Measurements from ENCODE around the gene CCDC187. TPM values are rescaled to one million over a fixed set of nuclear protein-coding genes. Genes with fewer than 3 reads are reported as not detected.

Gene CCDC187
- total RNA-seq, 1 experiment from 2014 or later = 2.7 TPM

GRCh38 chr9:136275655-136276429 is 28.1 kb downstream of the CCDC187 start:
- H3K27ac ChIP-seq = no peak overlapping the region
- no peaks in the 10 kb centered on the region for H3K9me2 ChIP-seq (ENCODE audit: insufficient read depth)
- no peaks in the 10 kb centered on the region for H3K36me3 ChIP-seq (ENCODE audit: low read depth)
- intact Hi-C loops (cut with micrococcal nuclease; ENCODE audit: unreplicated experiment) = no loop called here
- H4K20me1 ChIP-seq (ENCODE audit: insufficient read depth) = no peaks in the 10 kb centered on the region
- no peak overlapping the region for H3K4me3 ChIP-seq
- H3F3A ChIP-seq (ENCODE audit: insufficient read depth, low read depth) = no peaks in the 10 kb centered on the region
- H3K79me2 ChIP-seq (ENCODE audit: low read depth) = no peaks in the 10 kb centered on the region
- no peak overlapping the region for H2AFZ ChIP-seq
- TF ChIP-seq EZH2 (IDR thresholded peaks at IDR 0.05; ENCODE audit: low read depth) (no peak), CTCF (conservative IDR thresholded peaks at IDR 0.05) (no peak)
- CTCF ChIA-PET = no interaction called here
- H3K4me2 ChIP-seq = no peak overlapping the region
- no TSS peak for BruUV-seq (replicated peaks)
- peaks cover 85% of the 10 kb centered on the region for H3K27me3 ChIP-seq (ENCODE audit: insufficient read depth, low read depth)
- no peaks in the 10 kb centered on the region for H3K4me1 ChIP-seq (replicated peaks; ENCODE audit: insufficient read depth)
- POLR2A ChIA-PET (ENCODE audit: unreplicated experiment) = no interaction called here
- no peak for DNase-seq
- no peaks in the 10 kb centered on the region for H3K9me3 ChIP-seq (ENCODE audit: insufficient read depth, low read depth)

- no peak for DNase-seq
- Histone ChIP-seq H3K79me2 (ENCODE audit: low read depth) (no peaks in the 10 kb centered on the region), H3K36me3 (ENCODE audit: low read depth) (no peaks in the 10 kb centered on the region), H3K4me1 (replicated peaks; ENCODE audit: insufficient read depth) (no peaks in the 10 kb centered on the region), H3K4me2 (no peak overlapping the region), H4K20me1 (ENCODE audit: insufficient read depth) (no peaks in the 10 kb centered on the region), H3F3A (ENCODE audit: insufficient read depth, low read depth) (no peaks in the 10 kb centered on the region), H3K4me3 (no peak overlapping the region), H3K9me3 (ENCODE audit: insufficient read depth, low read depth) (no peaks in the 10 kb centered on the region), H3K27me3 (ENCODE audit: insufficient read depth, low read depth) (peaks cover 81% of the 10 kb centered on the region), H3K9me2 (ENCODE audit: insufficient read depth) (no peaks in the 10 kb centered on the region), H3K27ac (no peak overlapping the region), H2AFZ (no peak overlapping the region)
- intact Hi-C loops (cut with micrococcal nuclease; ENCODE audit: unreplicated experiment) = no loop called here
- no peak for TF ChIP-seq CTCF (conservative IDR thresholded peaks at IDR 0.05)
- no TSS peak for BruUV-seq (replicated peaks)
- CTCF ChIA-PET = no interaction called here
- POLR2A ChIA-PET (ENCODE audit: unreplicated experiment) = no interaction called here
Observed at GRCh38 chr9:136274786-136275654, 28.9 kb downstream of the CCDC187 start.

DNA sequence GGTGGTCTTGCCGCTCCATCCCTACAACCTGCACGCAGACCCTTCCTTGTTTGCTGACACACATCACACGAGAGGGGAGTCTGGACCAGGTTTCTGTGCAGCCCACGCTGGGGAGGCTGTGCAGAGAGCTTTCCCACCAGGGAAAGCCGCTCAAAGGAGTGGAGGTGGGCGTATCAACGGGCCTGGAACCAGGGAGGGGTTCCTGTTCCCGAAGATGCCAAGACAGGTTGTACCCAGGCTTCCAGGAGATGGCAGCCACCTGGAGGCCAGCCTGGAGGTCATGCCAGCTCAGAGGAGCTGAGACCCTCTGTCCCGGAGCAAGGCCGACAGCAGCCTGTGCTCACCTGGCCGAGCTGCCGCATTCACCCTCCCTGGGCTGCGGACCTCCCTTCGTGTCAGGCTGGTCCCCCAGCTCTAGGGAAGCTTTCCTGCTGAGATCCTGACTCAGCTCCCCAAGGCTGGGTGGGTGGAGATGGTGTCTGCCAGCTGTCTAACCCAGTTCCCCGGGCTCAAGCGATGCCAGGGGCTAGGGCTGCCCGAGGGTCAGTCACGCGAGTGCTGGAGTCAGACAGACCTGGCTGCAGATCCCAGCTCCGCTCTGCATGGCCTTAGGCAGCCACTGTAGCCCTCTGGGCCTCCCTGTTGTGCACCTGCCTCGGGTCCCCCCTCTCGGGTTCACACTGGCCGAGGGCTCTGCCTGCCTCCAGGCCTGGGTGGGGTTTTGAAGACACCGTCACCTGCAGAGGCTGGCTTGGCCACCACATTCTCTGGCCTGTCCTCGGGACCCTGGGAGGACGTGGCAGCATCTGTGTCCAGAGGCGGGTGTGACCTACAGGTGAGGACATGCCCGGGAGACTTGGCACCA is 29.7 kb downstream of the CCDC187 start:
- Histone ChIP-seq H3K36me3 (ENCODE audit: low read depth) (no peaks in the 10 kb centered on the region), H3K79me2 (ENCODE audit: low read depth) (no peaks in the 10 kb centered on the region), H3F3A (ENCODE audit: insufficient read depth, low read depth) (no peaks in the 10 kb centered on the region), H3K4me3 (no peak overlapping the region), H3K9me2 (ENCODE audit: insufficient read depth) (no peaks in the 10 kb centered on the region), H3K9me3 (ENCODE audit: insufficient read depth, low read depth) (no peaks in the 10 kb centered on the region), H3K27ac (no peak overlapping the region), H3K27me3 (ENCODE audit: insufficient read depth, low read depth) (peaks cover 81% of the 10 kb centered on the region), H3K4me2 (no peak overlapping the region), H3K4me1 (replicated peaks; ENCODE audit: insufficient read depth) (no peaks in the 10 kb centered on the region), H2AFZ (no peak overlapping the region), H4K20me1 (ENCODE audit: insufficient read depth) (no peaks in the 10 kb centered on the region)
- ChIA-PET CTCF (no interaction called here), POLR2A (ENCODE audit: unreplicated experiment) (no interaction called here)
- no peak for TF ChIP-seq EZH2 (IDR thresholded peaks at IDR 0.05; ENCODE audit: low read depth)
- no peak for TF ChIP-seq CTCF (conservative IDR thresholded peaks at IDR 0.05)
- intact Hi-C loops (cut with micrococcal nuclease; ENCODE audit: unreplicated experiment) = no loop called here
- DNase-seq = no peak
- no TSS peak for BruUV-seq (replicated peaks)
